Stimulated activated CD8-positive, alpha-beta memory T cell treated with anti-CD3 and anti-CD28 coated beads, Interleukin-2, amount 100 ng/mL, for 48 hours (primary cell): Measurements from ENCODE around the gene SLC15A4.
"Not testable (repeated sequence)": the region's sequence is repeated elsewhere in the genome, so short reads cannot be mapped to it uniquely, and the experiment has no call there.

ENCODE experiments used
- DNase-seq, 2 donors: peaks; one replicate each; pipeline ENCODE4 v3.0.0-alpha.2; 2020; ENCODE audit warnings: low read depth in 2 of 2

The SLC15A4 gene

DNA sequence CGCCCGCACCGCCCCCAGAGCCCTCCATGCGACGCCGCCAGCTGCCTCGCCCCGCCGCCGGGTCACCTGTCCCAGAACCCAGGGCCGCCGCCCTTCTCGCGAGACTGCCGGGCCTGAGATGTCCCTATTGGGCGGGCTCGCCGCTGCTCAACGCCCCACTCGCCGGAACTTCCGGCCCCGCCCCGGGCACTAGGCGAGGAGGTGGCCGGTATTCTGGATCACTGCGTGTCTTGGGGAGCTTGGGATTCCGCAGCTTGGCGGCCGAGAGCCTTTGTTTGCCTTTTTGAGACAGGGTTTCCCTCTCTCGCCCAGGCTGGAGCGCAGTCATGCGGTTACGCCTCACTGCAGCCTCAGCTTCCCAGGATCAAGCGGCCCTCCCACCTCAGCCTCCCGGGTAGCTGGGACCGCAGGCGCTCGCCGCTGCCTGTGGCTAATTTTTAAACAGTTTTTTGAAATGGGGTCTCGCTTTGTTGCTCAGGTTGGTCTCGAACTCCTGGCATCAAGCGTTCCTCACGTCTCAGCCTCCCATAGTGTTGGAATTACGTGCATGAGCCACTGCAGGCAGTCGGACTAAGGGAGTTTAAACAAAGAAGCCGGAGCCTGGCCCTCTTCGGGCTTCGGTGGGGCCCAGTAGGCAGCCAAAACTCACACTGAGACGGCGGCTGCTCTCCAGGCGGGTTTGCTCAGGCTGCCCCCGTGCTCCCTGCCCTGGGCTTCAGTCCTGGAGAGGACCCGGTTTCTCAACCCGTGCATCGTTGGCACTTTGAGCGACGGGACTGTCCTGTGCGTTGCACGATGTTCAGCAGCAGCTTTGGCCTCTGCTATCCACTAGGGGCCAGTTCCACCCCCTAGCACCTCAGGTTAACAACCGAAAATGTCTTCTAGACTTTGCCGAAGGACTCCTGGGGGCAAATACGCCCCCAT lies at the start of gene SLC15A4:
Gene SLC15A4, minus strand, starts transcription at position 43 of the 924 bp plus-strand sequence. Its CDS starts 15 bp downstream, at position 28.
- peak; percentile 92 to 93 for DNase-seq

DNA sequence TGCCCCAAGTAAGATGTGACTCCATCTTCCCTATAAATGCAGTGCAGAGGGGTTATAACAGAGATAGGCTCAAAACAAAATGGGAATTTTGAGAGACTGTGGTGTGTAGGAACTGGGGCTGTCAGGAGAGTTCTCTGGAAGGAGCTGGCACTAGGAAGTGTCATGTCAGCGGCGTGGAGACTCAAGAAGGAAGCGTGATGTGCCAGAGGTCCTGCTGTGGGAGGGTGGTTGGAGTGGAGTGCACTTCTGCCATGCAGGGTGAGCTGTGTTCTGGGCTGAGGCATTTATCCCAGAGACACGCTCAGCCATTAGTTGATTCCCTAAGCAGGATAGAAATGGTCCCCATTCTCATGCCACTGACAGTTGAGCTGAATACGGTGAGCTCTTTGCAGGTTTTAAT lies 48.5 kb upstream of the SLC15A4 start:
- DNase-seq, result no peak

DNA sequence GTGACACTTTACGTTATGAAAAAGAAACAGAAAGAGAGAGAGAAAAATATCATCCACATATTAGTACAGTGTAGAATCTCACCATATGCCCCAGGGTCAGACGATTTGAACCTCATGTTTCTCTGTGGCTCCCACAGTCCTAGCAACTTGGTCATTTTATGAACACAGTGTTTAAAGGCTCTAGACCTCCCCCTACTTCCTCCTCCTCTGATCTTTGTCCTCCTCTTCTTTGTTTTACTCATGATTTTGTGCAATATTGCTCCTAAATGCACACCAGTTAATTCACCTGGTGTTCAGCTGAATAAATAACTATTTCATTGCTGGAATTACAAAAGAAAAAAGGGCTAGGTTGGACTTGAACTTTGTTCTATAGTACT lies 47.7 kb upstream of the SLC15A4 start:
- DNase-seq, result no peak

DNA sequence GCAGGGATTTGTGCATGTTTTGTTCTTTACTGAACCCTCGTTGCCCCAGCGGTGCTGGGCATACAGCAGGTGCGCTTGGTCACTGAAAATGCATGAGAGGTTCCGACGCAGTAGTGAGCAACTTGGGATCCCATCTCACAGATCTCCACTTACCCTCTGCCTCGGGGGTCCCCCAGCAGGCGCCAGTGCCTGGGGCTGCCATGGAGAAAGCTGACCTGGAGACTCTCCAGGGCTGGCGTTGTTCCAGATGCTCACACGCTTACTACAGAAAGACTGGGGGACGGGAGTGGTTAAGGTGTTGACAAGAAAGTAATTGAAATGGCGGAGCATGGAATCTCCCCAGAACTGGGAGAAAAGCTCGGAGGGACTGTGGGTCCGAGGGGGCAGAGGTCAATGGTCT lies 43.7 kb upstream of the SLC15A4 start:
- no peak for DNase-seq

DNA sequence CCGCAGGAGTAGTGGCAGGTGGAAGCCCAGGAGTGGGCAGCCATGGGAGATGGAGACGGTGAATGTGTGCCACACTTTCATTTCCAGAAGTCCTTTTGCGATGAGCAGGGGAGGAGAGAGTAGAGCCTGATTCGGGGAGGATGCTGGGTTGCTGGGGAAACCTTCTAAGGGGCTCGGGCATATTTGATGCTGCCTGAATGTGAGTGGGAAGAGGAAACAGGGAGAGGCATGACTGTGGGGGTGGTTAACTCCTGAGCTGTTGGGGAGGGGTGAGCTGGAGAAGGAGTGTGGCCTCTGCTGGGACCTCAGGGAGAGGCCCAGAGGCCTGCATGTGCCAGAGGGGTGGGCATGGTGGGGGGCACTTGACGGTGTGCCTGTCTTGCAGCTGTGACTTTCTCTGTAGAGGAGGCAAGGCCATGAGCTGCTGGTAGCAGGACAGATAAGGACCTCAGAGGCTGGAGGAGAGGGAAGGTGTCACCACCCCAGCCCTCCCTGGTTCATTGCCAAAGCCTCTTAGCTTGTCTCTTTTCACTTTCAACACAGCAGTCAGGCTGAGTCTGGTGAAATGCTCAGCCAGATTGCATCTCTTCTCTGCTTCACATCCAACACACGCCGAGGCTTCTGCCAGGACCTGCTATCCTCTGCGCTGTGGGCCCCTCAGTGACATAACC lies 40.9 kb upstream of the SLC15A4 start:
- no peak for DNase-seq

DNA sequence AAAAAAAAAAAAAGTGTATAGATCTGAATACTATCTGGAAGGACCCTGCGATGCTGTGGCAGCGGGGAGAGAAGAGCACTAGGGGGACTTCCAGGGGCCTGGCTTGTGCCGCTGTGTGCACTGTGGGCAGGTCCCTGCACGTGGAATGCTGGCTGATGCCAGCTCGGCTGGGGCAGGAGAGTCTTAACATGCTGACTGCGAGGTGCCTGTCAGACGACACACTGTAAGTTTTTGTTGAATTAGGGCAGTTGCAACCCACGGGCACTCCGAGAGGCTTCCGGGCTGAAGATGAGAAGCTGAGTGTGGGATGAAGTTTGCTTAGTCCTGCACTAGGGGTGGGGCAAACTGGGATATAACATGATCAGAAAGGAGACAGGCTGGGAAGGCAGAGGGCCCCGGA lies 40.2 kb upstream of the SLC15A4 start:
- no peak for DNase-seq

DNA sequence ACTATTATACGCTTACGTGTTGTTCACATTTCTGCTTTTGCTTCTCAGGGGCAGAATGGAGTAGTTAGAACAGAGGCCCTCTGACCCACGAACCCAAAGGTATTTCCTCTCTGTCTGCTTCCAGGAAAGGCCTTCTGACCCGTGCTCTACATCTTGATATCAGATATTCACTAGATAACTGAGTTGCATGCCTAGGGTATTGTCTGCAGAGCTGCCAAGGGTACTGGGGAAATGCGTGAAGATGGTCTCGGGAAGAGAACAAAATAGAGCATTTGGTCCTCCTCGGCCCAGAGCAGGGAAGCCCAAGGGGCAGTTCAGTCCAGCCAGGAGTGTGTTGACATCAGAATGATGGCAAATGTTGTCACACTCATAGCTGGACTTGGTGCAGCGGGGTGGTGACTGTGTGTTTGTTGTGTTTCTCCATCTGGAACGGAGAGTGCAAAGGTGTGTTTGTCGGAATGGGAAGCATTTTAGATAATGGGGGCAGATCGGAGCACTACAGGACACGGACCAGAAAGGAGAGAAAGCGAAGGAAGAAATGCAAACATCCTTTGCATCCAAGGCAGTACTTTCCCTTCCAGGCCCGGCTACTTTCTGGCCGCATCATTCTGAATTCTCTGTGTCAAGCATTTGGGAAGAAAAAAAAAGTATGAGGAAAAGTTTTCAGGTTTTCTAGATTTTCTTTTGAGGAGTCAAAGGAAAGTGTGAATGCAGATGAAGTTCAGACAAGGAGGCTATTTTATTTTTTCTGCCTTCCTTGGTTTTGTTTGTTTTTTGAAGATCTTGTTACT lies 37.7 kb upstream of the SLC15A4 start:
- DNase-seq, result no peak

DNA sequence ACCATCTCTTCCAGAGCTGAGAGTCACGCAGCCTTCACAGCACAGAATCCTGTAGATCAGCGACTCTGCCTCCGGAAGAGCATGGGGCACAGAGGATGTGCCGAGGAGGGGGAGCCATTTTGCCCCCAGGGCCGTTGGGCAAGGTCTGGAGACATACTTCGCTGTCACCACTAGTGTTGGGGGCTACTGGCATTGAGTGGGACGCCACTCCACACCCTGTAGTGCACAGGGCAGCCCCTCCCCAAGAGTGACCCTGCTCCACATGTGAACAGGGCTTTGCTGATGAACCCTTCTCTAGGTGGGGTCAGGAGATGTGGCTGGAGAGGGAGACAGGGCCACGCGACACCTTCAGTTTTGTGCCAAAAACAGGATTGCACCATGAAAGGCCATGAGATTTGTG lies 35.6 kb upstream of the SLC15A4 start:
- no peak for DNase-seq

DNA sequence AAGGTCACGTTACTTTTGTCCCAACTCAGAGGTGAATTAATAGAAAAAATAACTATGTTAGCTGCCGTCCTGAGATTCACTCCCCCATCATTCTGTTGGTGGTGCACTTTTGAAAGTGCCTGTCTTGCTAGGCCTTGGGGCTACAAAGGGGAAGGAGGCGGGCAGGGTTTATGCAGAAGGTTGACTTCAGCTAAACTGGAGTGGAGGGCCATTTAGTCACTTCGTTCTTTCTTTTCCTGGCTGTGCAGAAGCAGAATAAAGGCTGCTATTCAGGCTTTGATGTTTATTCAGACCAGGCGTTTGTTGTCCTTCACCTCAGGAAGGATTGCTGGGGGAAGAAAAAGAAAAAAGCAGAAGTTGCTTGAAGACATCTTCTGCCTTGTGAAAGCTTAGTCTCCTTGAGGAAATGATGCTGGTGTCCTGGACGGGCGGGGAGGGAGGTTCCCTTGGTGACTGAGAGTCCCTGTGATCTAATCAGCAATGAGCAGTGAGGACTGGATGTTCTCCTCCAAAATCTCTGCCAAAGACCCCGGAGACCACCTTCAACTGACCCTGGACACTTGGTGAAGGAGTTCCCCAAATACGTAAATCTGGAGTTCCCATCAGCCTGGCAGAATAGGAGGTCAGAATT lies 33.5 kb upstream of the SLC15A4 start:
- DNase-seq, result no peak

DNA sequence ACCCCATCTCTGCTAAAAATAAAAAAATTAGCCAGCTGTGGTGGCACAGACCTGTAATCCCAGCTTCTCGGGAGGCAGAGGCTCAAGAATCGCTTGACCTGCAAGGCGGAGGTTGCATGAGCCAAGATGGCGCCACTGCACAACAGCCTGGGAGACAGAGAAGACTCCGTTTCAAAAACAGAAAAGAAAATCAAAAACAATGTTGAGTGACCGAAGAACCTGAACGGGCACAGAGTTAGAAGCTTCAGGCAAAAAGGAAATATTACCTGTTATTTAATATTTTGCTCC lies 33.0 kb upstream of the SLC15A4 start:
- no peak for DNase-seq

DNA sequence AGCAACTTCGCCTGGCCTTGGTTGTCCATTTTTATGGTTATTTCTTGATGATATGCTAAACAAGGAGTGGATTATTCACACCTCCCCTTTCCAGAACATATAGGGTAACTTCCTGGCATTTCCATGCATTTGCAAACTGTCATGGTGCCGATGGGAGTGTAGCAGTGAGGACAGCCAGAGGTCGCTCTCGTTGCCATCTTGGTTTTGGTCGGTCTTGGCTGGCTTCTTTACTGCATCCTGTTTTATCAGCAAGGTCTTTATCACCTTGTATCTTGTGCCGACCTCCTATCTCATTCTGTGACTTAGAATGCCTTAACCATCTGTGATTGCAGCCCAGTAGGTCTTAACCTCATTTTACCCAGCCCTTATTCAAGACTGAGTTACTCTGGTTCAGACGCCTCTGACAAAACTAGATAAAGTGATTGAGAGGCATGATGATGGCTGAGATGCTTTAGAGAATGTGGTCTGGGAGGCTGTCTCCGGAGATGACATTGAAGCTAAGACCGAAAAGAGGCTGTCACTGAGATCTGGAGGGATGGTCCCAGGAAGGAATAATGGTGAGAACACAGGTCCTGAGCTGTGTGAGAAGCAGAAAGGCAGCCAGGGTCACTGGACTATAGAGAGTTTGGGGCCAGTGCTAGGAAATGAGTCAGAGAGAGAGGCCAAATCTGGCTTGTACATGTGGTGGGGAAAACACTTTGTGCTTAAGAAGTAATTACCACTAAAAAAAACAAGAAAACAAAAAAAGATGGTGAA lies 32.5 kb upstream of the SLC15A4 start:
- no peak for DNase-seq

DNA sequence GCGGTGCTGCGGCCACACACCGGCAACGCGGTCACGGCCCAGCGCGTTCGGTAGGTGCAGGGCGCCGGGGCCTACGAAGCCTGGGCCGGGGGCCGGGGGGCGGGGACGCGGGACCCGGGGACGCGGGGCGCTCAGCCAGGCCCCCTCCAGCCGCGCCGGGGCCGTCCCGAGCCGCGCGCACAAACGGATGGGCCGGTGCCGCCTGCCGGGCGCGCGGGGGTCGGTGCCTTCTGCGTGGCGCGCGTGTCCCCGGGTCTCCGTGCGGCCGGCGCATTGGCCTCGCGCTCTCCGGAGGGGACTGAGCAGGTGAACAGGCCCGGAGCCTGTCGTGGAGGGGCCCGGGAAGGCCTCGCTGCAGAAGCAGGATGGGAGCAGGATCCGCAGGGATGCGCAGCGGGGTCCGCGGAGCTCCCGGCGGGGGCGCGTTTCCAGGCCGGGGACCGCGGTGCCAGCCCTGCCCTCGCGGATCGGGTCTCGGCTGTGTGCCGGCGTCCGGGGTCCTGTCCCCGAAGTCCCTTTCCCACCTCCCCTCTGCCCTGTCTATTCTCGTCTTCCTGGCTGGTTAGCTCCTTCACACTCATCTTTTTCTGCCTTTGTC lies 29.9 kb upstream of the SLC15A4 start:
- no peak for DNase-seq

DNA sequence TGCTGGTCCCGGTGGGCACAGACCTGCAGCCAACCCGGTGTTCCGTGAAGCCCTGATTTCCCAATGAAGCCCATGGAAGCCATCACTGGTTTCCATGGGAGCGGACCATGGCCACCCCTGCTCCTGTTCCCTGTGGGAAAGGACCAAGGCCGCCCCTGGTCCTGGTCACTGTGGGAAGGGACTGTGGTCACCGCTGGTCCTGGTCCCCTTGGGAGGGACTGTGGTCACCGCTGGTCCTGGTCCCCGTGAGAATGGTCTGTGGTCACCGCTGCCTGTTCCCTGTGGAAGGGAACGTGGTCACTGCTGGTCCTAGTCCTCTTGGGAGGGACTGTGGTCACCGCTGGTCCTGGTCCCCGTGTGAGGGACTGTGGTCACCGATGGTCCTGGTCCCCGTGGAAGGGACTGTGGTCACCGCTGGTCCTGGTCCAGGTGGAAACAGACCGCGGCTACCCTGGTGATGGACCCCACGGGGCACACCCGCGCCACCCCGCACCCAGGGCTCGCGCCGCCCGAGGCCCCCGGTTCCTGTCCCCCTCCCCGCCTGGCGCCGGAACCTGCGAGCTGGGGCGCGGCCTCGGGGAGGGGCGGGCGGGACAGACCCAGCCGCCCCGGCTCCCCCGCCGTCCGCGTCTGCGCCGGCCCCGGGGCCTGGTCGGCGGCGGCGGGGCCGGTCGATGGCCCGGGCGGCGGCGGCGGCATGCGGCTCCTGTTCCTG lies 29.3 kb upstream of the SLC15A4 start, which contains the start of gene GLT1D1:
Gene GLT1D1, plus strand, starts transcription at position 594 of the 715 bp plus-strand sequence. Its CDS starts 104 bp downstream, at position 698.
- no peak for DNase-seq

DNA sequence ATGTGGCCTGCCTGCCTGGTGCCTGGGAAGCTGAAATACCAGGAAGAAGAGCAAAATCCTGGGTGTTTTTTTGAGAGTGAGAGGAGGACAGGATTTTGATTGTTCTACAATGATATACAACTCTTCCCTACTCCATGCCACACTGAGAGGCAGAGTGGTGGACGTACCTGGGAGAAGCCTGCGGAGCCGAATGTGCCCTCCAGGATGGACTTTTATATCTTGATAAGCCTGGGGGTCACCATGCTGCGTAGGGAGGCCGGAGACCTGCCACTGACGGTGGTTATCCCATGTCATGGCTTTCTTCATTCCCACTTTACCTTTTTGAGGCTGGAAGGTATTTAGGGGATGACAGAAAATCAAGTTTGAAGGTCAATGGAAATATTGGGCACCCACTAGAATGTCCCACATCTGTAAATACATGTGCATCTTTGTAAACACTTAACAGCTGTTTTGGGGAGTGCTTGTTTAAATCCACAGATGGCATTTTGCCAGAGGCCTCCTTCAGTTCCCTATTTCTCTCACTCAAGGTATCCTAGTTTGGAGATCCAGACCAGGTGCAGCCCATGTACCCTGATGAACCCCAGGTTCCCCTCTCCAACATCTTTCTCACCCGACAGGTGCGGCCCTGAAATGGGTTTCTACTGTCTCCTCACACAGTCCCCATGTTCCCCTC lies 28.4 kb upstream of the SLC15A4 start:
- DNase-seq, result no peak

DNA sequence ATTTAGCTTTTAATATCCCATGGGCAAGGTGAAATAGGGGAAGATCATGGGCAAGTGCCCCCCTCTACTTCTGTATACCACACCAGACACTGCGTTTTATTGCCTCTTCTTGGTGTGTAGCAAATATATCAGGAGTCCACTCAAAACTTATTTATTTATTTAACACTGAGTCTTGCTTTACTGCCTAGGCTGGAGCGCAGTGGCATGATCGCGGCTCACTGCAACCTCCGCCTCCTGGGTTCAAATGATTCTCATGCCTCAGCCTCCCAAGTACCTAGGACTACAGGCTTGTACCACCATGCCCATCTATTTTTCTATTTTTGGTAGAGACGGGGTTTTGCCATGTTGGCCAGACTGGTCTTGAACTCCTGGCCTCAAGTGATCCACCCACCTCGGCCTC lies 27.7 kb upstream of the SLC15A4 start:
- DNase-seq, result not testable (repeated sequence)

DNA sequence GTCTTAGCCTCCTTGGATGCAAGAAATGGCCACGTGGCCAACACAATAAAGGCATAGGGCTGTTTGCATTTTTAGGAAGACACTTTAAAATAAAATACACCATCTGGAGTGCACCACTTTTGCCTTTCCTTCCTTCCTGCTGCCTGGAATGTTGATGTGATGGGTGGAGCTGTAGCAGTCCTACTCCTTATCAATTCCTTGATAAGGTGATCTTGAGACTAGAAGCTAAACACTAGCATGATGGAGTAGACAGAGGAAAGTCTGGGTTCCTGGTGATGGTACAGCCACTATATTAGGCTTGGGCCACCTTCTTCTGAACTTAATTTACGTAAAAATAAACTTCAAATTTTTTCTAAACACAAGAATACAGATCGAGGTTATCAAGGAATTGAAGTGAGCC lies 26.6 kb upstream of the SLC15A4 start:
- DNase-seq, result no peak

DNA sequence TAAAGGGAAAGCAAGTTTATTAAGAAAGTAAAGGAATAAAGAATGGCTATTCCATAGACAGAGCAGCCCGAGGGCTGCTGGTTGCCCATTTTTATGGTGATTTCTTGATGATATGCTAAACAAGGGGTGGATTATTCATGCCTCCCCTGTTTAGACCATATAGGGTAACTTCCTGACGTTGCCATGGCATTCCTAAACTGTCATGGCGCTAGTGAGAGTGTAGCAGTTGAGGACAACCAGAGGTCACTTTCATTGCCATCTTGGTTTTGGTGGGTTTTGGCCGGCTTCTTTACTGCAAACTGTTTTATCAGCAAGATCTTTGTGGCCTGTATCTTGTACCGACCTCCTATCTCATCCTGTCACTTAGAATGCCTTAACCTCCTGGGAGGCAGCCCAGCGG lies 26.0 kb upstream of the SLC15A4 start:
- DNase-seq, result not testable (repeated sequence)

DNA sequence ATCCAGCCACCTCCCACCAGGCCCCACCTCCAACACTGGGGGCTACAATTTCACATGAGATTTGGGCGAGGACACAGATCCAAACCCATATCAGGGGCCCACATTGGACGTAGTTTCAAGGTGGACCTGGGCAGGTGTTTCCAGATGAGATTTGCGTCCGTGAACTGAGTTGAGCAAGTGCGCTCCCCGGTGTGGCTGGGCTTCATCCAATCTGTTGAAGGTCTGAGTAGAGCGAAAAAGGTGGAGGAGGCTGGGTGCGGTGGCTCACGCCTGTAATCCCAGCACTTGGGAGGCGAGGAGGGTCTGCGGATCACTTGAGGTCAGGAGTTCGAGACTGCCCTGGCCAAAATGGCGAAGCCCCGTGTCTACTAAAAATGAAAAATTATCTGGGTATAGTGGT lies 24.6 kb upstream of the SLC15A4 start:
- no peak for DNase-seq

DNA sequence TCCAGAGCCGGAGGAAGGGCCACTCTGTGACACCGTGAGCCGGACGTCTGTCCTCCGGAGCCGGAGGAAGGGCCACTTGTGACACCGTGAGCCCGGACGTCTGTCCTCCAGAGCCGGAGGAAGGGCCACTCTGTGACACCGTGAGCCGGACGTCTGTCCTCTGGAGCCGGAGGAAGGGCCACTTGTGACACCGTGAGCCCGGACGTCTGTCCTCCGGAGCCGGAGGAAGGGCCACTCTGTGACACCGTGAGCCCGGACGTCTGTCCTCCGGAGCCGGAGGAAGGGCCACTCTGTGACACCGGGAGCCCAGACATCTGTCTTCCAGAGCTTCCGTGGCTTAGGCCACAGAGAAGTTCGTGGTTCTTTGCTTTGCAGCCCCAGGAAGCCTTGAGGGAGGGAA lies 22.9 kb upstream of the SLC15A4 start:
- DNase-seq, result not testable (repeated sequence)
